GM12875 (cell line): Measurements from ENCODE around the gene ZNF814.
A peak's percentile ranks its signal among the peaks of the same experiment; 100 is the strongest.
"Not testable (repeated sequence)": the region's sequence is repeated elsewhere in the genome, so short reads cannot be mapped to it uniquely, and the experiment has no call there.

Experiments
- H3K4me3 ChIP-seq: one replicate; pipeline ENCODE4 v1.5.1; 2011; ENCODE audit warnings: low read depth, low read length, control low read depth
- TF ChIP-seq, protein P1 (sequence below): IDR thresholded peaks from 2 replicates; pipeline ENCODE4 v1.5.1; 2011; ENCODE audit warnings: low read depth, mild to moderate bottlenecking, control low read depth, inconsistent platforms, low read length, moderate library complexity, borderline replicate concordance; ENCODE audit not compliant: insufficient read depth

ZNF814 gene

DNA sequence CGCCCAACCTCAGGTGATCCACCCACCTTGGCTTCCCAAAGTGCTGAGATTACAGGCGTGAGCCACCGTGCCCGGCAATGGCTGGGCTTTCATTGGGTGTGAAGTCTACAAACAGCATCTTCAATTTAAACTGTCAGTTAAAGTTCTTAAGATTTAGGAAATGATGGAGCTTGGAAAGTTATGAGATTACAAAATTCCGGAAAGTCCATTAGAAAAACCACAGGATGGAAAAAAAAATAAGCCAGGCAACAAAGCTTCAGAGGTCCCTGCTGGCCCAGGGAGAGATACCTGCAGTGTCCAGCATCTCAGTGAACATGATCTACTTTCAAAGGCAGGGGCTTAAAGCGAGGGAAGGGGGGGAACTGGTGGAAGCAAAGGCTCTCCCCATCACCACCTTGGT is 63.3 kb downstream of the ZNF814 start:
- TF ChIP-seq, protein P1, sequence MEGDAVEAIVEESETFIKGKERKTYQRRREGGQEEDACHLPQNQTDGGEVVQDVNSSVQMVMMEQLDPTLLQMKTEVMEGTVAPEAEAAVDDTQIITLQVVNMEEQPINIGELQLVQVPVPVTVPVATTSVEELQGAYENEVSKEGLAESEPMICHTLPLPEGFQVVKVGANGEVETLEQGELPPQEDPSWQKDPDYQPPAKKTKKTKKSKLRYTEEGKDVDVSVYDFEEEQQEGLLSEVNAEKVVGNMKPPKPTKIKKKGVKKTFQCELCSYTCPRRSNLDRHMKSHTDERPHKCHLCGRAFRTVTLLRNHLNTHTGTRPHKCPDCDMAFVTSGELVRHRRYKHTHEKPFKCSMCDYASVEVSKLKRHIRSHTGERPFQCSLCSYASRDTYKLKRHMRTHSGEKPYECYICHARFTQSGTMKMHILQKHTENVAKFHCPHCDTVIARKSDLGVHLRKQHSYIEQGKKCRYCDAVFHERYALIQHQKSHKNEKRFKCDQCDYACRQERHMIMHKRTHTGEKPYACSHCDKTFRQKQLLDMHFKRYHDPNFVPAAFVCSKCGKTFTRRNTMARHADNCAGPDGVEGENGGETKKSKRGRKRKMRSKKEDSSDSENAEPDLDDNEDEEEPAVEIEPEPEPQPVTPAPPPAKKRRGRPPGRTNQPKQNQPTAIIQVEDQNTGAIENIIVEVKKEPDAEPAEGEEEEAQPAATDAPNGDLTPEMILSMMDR = no peak
- no peak overlapping the region for H3K4me3 ChIP-seq

DNA sequence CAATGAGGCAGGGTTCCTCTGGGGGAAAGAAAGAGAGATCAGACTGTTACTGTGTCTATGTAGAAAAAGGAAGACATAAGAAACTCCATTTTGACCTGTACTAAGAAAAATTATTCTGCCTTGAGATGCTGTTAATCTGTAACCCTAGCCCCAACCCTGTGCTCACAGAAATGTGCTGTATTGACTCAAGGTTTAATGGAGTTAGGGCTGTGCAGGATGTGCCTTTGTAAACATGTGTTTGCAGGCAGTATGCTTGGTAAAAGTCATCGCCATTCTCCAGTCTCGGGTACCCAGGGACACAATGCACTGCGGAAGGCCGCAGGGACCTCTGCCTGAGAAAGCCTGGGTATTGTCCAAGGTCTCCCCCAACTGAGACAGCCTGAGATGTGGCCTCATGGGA is 65.2 kb downstream of the ZNF814 start:
- H3K4me3 ChIP-seq = not testable (repeated sequence)

DNA sequence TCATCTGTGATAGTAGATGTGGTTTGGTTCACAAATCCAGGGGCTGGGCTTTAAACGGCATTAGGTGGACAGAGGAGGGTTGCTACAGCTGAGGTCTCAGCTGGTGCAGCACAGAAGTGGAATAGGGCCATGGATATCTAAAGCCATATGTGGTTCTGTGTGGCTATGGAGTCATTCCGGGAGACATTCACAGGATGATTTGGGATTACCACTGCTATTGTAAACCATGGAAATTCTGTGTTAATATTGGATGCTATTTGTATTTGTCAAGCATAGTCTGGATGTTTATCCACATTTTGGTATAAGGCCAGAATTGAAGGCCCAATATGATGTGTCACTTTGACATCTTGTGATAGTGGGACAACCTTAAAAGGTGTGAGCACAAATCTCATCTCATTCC is 65.7 kb downstream of the ZNF814 start:
- not testable (repeated sequence) for H3K4me3 ChIP-seq

DNA sequence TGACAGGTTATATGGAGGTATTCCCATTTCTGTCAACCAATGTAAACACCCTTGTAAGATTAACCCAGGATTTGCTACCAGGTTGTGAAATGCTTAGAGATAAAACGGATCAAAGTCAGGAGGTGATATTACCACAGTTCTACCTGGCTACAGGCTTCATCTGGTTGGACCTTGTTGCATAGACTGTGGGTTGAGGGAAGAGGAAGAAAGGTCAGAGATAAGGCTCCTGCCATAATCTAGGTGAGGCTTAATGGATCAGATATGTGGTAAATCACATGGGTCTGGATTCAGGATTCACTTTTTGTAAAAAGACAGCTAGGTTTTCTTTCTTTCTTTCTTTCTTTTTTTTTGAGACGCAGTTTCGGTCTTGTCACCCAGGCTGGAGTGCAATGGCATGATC is 67.3 kb downstream of the ZNF814 start:
- H3K4me3 ChIP-seq = not testable (repeated sequence)

DNA sequence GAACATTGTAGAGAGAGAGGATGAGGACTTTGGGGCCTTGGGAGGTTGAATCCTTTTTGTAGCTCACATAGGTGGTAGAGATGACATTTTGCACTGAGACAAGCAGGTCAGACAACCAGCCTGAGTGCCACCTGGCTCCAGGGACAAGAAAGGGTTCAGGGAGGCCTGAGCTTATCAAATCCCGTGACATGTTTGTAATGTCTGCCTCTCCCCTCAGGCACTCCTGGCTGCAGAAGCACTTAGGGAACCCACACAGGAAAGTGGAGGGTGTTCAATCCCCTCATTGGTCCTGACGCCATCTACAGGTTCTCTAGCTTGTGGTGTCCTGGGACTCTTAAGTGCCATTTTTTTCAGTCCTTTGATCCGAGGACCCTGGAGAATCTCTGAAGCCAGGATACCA is 67.7 kb downstream of the ZNF814 start:
- H3K4me3 ChIP-seq = not testable (repeated sequence)

DNA sequence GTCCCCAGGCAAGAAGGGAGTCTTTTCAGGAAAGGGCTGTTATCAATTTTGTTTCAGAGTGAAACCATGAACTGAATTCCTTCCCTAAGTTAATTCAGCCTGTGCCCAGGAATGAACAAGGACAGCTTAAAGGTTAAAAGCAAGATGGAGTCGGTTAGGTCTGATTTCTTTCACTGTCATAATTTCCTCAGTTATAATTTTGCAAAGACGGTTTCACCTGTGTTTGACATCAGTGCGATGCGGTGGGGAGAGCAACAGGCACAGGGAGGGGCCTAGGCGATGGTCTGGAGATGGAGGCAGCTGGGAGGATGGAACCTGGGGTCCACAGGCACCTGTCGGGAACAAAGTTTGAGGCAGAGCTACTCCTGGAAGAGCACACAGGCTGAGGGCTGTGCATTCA is 68.2 kb downstream of the ZNF814 start:
- peak overlapping the region; percentile 100 for H3K4me3 ChIP-seq
- TF ChIP-seq, protein P1 = no peak

DNA sequence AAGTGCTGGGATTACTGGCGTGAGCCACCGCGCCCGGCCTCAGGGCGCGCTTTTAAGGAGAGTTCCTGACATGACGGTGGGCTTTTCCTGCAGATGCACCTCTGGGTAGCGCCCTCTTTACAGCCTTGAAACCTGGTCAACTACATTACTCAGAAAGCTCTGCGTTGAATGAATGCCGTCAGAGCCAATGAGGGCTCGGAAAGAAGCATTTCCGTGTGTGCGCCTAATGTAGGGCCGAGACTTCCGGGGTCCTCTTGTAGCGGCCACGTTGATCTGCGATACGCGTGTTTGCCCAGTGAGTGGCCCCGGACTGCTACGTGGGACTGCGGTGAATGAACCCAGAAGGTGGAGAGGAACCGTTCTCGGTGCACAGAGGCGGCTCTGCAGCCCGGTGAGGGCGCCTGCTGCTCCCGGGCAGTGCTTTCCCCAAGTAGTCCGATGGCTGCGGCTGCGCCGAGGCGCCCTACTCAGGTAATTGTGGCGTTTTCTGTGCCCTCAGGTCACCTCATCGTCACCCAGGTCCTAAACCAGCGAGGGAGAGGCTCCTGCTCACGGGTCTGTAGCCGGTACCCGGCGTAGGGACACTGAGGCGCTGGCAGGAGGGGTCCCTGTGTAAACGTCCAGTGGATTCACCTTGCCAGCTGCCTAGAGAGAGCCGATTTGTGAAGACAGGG is 69.2 kb downstream of the ZNF814 start:
- TF ChIP-seq, protein P1 = no peak
- H3K4me3 ChIP-seq = peak overlapping the region; percentile 100

DNA sequence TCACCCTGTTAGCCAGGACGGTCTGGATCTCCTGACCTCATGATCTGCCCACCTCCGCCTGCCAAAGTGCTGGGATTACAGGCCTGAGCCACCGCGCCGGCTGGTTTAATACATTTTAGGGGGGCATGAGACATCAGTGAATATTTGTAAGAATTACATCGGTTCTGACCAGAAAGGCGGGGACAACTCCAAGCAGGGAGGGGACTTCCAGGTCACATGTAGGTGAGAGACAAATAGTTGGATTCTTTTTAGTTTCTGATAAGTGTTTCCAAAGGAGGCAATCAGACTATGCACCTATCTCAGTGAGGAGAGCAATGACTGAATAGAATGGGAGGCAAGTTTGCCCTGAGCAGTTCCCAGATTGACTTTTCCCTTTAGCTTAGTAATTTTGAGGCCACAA is 70.5 kb downstream of the ZNF814 start:
- TF ChIP-seq, protein P1 = no peak
- no peak overlapping the region for H3K4me3 ChIP-seq

DNA sequence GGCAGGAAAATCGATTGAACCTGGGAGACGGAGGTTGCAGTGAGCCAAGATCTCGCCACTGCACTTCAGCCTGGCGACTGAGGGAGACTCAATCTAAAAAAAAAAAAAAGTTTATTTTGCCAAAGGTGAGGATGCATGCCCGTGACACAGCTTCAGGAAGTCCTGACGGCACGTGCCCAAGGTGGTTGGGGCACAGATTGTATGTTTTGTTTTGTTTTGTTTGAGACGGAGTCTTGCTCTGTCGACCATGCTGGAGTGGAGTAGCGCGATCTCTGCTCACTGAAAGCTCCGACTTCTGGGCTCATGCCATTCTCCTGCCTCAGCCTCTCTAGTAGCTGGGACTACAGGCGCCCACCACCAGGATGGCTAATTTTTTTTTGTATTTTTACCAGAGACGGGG is 70.9 kb downstream of the ZNF814 start:
- TF ChIP-seq, protein P1 = no peak
- no peak overlapping the region for H3K4me3 ChIP-seq

DNA sequence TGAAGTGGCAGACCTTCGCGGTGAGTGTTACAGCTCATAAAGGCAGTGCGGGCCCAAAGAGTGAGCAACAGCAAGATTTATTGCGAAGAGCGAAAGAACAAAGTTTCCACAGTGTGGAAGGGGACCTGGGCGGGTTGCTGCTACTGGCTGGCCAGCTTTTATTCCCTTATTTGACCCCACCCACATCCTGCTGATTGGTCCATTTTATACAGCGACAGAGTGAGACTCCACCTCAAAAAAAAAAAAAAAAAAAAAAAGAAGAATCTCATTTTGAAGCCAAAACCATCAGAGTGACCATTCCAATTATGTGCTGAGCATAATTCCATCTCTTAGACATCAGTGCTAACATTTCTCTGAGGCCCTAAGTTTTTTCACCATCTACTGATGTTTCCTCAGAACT is 72.2 kb downstream of the ZNF814 start:
- no peak overlapping the region for H3K4me3 ChIP-seq
- TF ChIP-seq, protein P1 = no peak
